ENCODE data around the gene SLC24A4. TPM values are rescaled to one million over a fixed set of nuclear protein-coding genes. Genes with fewer than 3 reads are reported as not detected.
A peak's percentile ranks its signal among the peaks of the same experiment; 100 is the strongest.

The SLC24A4 gene
- total RNA-seq, 1 donor from 2014 or later: 0.82 TPM

GRCh38 chr14:92542766-92543554 is 220.0 kb downstream of the SLC24A4 start:
- Mint-ChIP-seq H3K27ac (no peak overlapping the region), H3K4me3 (no peak overlapping the region)
- DNase-seq (ENCODE audit: extremely low spot score, unreplicated experiment): no peak

DNA sequence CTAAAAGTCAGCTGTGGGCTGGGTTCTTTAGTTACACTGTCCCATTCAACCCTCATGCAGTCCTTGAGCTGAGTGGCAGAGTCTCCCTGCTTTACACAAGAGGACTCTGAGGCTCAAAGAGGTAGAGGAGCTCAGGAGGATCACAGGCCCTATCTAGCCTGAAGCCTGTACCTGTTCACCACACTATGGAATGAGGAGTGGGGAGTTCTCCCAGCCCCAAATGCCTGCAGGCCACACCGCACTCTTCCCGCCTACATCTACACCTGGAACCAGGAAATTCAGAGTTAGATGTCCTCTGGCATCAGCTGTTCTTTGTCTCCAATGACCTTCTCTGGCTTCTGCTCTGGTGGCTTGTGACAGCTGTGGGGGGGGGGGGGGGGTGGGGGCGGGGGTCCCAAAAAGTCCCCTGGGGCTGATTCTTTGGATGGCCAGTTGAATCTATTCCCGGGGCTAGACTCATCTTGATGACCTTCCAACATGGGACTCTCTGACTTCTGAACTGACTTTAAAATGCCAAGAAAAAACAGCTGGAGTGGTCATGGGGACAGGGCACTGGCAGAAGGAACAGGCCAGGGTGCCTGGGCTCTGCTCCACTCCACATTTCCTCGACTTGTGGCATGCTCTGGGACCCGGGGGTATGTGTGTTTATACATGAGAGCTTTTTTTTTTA is 221.2 kb downstream of the SLC24A4 start:
- Mint-ChIP-seq H3K36me3 (no peaks in the 10 kb centered on the region), H3K4me1 (ENCODE audit: unreplicated experiment) (no peaks in the 10 kb centered on the region), H3K27me3 (no peaks in the 10 kb centered on the region), H3K4me3 (no peak overlapping the region), H3K27ac (peak overlapping the region; percentile 37), H3K9me3 (no peaks in the 10 kb centered on the region)
- TF ChIP-seq CTCF (conservative IDR thresholded peaks at IDR 0.05): no peak
- no peak for DNase-seq (ENCODE audit: extremely low spot score, unreplicated experiment)

More at GRCh38 chr14:92542766-92543554, 220.0 kb downstream of the SLC24A4 start:
- Mint-ChIP-seq H3K27me3 (no peaks in the 10 kb centered on the region), H3K36me3 (no peaks in the 10 kb centered on the region), H3K4me1 (ENCODE audit: unreplicated experiment) (no peaks in the 10 kb centered on the region), H3K9me3 (no peaks in the 10 kb centered on the region)
- TF ChIP-seq CTCF (conservative IDR thresholded peaks at IDR 0.05): no peak

- no peaks in the 10 kb centered on the region for H3K4me1 Mint-ChIP-seq (ENCODE audit: unreplicated experiment)
- peak; percentile 41 for TF ChIP-seq CTCF (conservative IDR thresholded peaks at IDR 0.05)
- H3K27me3 Mint-ChIP-seq: no peaks in the 10 kb centered on the region
- no peak for DNase-seq (ENCODE audit: extremely low spot score, unreplicated experiment)
- H3K4me3 Mint-ChIP-seq: no peak overlapping the region
- H3K36me3 Mint-ChIP-seq: no peaks in the 10 kb centered on the region
- H3K9me3 Mint-ChIP-seq: no peaks in the 10 kb centered on the region
- H3K27ac Mint-ChIP-seq: no peak overlapping the region
Observed at GRCh38 chr14:92546347-92547053, 223.5 kb downstream of the SLC24A4 start.

DNA sequence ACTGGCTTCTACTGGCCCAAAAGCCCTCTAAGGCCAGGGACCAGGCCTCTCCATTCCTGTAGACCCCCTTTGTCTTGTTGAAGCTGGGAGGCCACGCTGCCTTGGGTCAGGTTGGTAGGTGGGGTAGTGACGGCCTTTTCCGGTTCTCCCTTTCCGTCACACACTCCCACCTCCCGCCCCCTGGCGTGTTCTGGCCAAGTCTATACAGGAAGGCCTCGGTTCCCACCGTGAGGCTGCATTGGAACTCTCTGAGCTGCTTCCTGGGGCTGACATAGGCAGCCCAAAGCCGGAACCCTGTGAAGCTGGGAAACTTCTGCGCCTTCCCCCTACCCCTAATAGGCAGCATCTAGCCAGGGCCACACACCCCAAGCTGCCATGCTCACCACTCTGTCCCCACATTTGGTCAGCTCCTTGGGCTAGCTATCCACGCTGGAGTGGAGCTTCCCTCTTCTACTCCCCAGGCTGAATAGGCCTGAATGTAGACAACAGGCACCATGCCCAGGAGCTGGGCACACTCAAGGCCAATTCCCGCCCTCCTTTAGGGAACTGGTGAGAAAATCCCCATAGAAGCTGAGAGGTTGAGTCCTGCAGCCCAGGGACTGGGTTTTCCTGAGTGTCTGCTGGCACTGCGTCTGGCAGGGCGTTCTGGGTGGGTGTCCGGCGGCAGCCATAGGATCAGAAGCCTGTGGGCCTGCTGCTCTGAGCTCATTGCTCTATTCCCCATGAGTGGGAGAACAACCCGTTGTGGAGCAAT is 226.3 kb downstream of the SLC24A4 start:
- Mint-ChIP-seq H3K9me3 (no peaks in the 10 kb centered on the region), H3K36me3 (no peaks in the 10 kb centered on the region), H3K4me1 (ENCODE audit: unreplicated experiment) (no peaks in the 10 kb centered on the region), H3K27ac (no peak overlapping the region), H3K4me3 (no peak overlapping the region), H3K27me3 (peaks cover 3% of the 10 kb centered on the region)
- TF ChIP-seq CTCF (conservative IDR thresholded peaks at IDR 0.05): no peak
- DNase-seq (ENCODE audit: extremely low spot score, unreplicated experiment): no peak

DNA sequence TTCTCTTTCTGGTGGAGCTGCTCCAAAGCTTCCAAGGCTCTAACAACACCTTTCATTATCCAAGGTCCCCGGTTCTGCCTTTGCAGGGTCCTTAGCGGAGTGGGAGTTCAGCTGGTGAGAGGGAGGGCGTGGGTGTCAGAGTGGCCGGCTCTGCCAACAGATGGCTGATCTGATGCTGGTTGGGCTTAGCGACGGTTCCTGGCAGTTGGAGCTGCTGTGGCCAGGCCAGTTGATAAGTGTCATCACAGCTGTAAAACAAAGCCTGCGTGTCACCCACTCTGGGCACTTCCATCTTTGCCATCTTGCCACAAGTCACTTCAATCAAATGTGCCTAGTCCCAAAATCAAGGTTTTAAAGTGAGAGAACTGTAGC is 226.9 kb downstream of the SLC24A4 start:
- Mint-ChIP-seq H3K27ac (no peak overlapping the region), H3K4me3 (no peak overlapping the region)

More for the DNA sequence above, 226.9 kb downstream of the SLC24A4 start:
- TF ChIP-seq CTCF (conservative IDR thresholded peaks at IDR 0.05): no peak
- H3K27me3 Mint-ChIP-seq: peaks cover 3% of the 10 kb centered on the region
- no peak for DNase-seq (ENCODE audit: extremely low spot score, unreplicated experiment)
- no peaks in the 10 kb centered on the region for H3K4me1 Mint-ChIP-seq (ENCODE audit: unreplicated experiment)
- H3K36me3 Mint-ChIP-seq: no peaks in the 10 kb centered on the region
- no peaks in the 10 kb centered on the region for H3K9me3 Mint-ChIP-seq
